Measurements from ENCODE around the gene ASPSCR1. TPM values are rescaled to one million over a fixed set of nuclear protein-coding genes. Genes with fewer than 3 reads are reported as not detected.

ASPSCR1 gene
- total RNA-seq, 1 experiment from 2014 or later = 59.2 TPM

DNA sequence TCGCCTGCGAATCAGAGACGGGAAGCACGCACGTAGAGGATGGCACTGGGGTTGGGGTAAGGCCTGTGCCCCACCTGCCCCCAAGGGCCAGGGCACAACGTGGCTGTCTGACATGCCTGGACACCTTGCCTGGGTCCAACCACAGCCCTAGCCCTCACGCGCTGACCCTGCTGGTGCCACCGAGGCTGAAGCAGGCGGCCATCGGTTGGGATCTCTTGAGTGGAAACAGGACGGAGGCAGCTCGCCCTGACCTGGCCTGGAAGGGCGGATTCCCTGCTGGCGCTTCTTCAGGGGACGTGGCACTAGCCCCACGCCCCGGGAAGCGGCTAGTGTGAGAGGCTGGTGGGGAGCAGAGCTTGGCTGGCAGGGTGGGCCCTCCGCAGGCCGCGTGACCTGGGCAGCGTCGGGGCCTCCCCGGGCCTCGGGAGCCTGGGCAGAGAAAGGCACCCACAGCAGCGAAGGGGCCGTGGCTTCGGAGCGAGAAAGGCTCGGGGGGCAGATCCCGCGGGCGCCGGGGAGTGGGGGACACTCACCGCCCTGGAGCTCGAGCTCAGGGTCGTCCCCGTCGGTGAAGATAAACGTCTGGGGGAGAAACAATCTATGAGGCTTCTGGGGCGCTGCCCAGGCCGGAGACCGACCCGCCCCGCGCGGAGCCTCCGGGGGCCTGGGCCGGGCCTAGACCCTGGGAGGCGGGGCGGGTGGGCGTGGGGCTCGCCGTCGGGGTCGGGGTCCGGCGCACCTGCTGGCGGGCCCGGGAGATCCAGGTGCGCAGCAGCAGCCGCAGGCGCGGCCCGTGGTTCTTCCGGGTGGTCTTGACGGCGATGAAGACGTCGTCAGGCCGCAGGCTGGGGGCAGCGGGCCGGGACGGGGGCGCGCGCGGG is 73.6 kb downstream of the ASPSCR1 start:
- peak overlapping the region; percentile 46 for H3K27ac Mint-ChIP-seq (ENCODE audit: unreplicated experiment)
- ChIA-PET POLR2A (interaction anchor here (1.7 kb wide), 1 partner anchor 14 kb away, joined by 16 read pairs; the partner anchor contains the start of gene DCXR), CTCF (interaction anchor here (1.1 to 2.4 kb wide), 2 partner anchors 14 to 21 kb away, joined by 4 to 14 read pairs; partner anchors contain the start of gene DCXR)
- H3K4me1 Mint-ChIP-seq (ENCODE audit: low read depth, unreplicated experiment) = no peaks in the 10 kb centered on the region
- Histone ChIP-seq H3K4me1 (peaks cover 8% of the 10 kb centered on the region), H3K36me3 (ENCODE audit: control insufficient read depth, insufficient read depth, low read length) (peaks cover 1% of the 10 kb centered on the region; the same call in 1 of the 2 replicates), H3K9me3 (no peaks in the 10 kb centered on the region), H3K4me3 (ENCODE audit: low read depth, low read length) (peak overlapping the region; percentile 94), H3K27me3 (replicated peaks; ENCODE audit: control insufficient read depth, insufficient read depth, low read length) (no peaks in the 10 kb centered on the region)
- DNase-seq = no peak
- TF ChIP-seq CTCF (IDR thresholded peaks at IDR 0.05; ENCODE audit: insufficient read depth in 1 of 2, low read depth in 1 of 2, low read length in 1 of 2, severe bottlenecking in 1 of 2, unreplicated experiment in 1 of 2) = no peak
- no peaks in the 10 kb centered on the region for H3K9me3 Mint-ChIP-seq (ENCODE audit: unreplicated experiment)
- no peaks in the 10 kb centered on the region for H3K27me3 Mint-ChIP-seq (ENCODE audit: insufficient read depth, unreplicated experiment)
- H3K36me3 Mint-ChIP-seq (ENCODE audit: insufficient read depth, unreplicated experiment) = peaks cover 12% of the 10 kb centered on the region
- intact Hi-C loops (cut with micrococcal nuclease; ENCODE audit: unreplicated experiment) = loop anchor here (1.0 kb wide), 1 partner anchor 14 kb away; the partner anchor contains the start of gene DCXR
- BruUV-seq (replicated peaks) = no TSS peak
- H3K4me3 Mint-ChIP-seq (ENCODE audit: unreplicated experiment) = peak overlapping the region; percentile 71

GRCh38 chr17:82051776-82052637 is 74.6 kb downstream of the ASPSCR1 start, which contains the start of the genes GPS1 and RFNG:
TSS of gene GPS1 (plus strand) at chr17:82051898. CDS start at chr17:82051932, 34 bp downstream.
TSS of gene RFNG (minus strand) at chr17:82051811. CDS start at chr17:82051766, 45 bp downstream.
- Mint-ChIP-seq H3K36me3 (ENCODE audit: insufficient read depth, unreplicated experiment) (peaks cover 22% of the 10 kb centered on the region), H3K9me3 (ENCODE audit: unreplicated experiment) (no peaks in the 10 kb centered on the region), H3K27me3 (ENCODE audit: insufficient read depth, unreplicated experiment) (no peaks in the 10 kb centered on the region), H3K4me3 (ENCODE audit: unreplicated experiment) (peak within 1 kb of the TSS; percentile 80), H3K27ac (ENCODE audit: unreplicated experiment) (peak within 1 kb of the TSS; percentile 46), H3K4me1 (ENCODE audit: low read depth, unreplicated experiment) (no peaks in the 10 kb centered on the region)
- no peak for TF ChIP-seq CTCF (IDR thresholded peaks at IDR 0.05; ENCODE audit: insufficient read depth in 1 of 2, low read depth in 1 of 2, low read length in 1 of 2, severe bottlenecking in 1 of 2, unreplicated experiment in 1 of 2)
- intact Hi-C loops (cut with micrococcal nuclease; ENCODE audit: unreplicated experiment) = loop anchor here (1.0 kb wide), 1 partner anchor 15 kb away; the partner anchor contains the start of gene DCXR
- peak; percentile 71 to 84 for DNase-seq
- no peaks in the 10 kb centered on the region for H3K9me3 ChIP-seq
- ChIA-PET POLR2A (interaction anchor here (0.6 to 1.7 kb wide), 3 partner anchors 14 to 30 kb away, joined by 5 to 16 read pairs (median 5); partner anchors contain the start of genes CENPX and DCXR), CTCF (interaction anchor here (0.7 to 2.4 kb wide), 2 partner anchors 15 to 26 kb away, joined by 3 to 14 read pairs; partner anchors contain the start of gene DCXR)
- BruUV-seq (replicated peaks) = TSS peak; percentile 23
- H3K27me3 ChIP-seq (replicated peaks; ENCODE audit: control insufficient read depth, insufficient read depth, low read length) = no peaks in the 10 kb centered on the region
- peaks cover 1% of the 10 kb centered on the region; the same call in 1 of the 2 replicates for H3K36me3 ChIP-seq (ENCODE audit: control insufficient read depth, insufficient read depth, low read length)
- peaks cover 8% of the 10 kb centered on the region for H3K4me1 ChIP-seq
- H3K4me3 ChIP-seq (ENCODE audit: low read depth, low read length) = peak within 1 kb of the TSS; percentile 94
